OCI-M1 (cell line): Measurements from ENCODE around the gene MXD3.
"Not testable (repeated sequence)": the region's sequence is repeated elsewhere in the genome, so short reads cannot be mapped to it uniquely, and the experiment has no call there.

Experiments used
- DNase-seq: peaks from one replicate; lab custom pipeline; 2025; lab: John Stamatoyannopoulos, UW

The MXD3 gene

DNA sequence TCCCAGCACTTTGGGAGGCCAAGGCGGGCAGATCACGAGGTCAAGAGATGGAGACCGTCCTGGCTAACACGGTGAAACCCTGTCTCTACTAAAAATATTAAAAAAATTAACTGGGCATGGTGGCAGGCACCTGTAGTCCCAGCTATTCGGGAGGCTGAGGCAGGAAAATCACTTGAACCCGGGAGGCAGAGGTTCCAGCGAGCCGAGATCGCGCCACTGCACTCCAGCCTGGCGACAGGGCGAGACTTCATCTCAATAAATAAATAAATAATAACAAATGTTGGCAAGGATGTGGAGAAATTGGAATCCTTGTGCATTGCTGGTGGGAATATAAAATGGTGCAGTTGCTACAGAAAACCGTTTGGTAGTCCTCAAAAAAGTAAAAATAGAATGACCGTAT lies 31.3 kb upstream of the MXD3 start:
- DNase-seq = not testable (repeated sequence)

DNA sequence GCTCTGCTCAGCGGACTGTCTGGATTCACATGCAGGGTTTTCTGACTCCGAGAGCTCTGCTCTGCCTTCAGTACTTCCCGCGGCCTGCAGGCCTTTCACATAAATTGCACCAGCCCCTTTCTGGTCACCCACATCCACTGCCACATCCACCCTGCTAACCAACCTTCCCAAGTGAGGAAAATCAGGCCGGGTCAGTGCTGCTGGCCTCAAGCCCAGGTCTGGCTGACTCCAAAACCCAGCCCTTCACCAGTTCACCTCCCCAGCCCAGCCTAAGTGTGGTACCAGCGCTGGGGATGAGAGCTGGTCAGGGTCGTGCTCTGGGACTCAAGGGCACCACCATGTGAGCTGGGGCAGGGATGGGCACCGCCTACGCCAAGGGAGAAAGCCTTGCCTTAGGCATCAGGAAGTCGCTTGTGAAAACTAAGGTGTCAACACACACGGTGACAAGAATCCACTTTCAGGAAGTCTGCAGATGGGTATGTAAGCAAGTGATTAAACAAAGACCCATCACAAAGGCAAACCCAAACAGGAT lies 27.5 kb upstream of the MXD3 start:
- no peak for DNase-seq

DNA sequence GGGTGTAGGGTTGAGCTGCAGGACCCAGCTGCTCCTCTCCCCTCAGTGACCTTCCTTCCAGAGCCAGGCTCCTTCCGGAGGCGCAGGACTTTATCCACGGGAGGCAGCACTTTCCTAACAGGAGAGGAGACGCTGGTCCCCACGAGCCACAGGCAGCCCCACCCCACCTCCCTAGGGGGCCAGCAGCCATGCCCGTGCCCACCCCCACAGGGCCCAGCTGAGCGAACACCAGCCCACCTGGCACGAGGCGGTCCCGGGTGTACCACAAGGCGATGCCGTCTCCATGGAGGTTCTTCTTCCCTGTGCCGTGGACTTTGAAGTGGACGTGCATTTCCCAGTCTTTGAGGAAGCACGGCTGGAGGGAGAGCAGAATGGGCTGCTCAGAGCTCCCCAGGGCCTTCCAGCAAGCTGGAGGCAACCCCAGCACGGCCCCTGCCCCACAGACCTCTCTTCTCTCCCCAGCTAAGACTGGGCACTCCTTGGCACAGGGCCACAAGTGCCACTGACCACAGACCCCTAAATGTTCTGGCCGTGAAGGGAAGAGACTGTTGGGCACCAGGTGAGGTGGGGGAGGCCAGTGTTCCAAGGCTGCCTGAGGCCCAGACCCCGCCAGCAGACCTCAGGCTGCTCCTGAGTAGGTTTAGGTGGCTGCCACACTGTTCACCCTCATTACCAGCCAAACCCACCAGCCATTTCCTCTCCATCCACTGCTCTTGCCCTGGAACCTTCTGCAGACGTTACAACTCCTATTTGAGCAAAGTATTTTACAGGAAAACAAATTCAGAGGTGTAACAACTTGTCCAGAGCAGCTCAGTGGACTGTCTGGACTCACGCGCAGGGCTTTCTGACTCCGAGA lies 26.8 kb upstream of the MXD3 start:
- no peak for DNase-seq

DNA sequence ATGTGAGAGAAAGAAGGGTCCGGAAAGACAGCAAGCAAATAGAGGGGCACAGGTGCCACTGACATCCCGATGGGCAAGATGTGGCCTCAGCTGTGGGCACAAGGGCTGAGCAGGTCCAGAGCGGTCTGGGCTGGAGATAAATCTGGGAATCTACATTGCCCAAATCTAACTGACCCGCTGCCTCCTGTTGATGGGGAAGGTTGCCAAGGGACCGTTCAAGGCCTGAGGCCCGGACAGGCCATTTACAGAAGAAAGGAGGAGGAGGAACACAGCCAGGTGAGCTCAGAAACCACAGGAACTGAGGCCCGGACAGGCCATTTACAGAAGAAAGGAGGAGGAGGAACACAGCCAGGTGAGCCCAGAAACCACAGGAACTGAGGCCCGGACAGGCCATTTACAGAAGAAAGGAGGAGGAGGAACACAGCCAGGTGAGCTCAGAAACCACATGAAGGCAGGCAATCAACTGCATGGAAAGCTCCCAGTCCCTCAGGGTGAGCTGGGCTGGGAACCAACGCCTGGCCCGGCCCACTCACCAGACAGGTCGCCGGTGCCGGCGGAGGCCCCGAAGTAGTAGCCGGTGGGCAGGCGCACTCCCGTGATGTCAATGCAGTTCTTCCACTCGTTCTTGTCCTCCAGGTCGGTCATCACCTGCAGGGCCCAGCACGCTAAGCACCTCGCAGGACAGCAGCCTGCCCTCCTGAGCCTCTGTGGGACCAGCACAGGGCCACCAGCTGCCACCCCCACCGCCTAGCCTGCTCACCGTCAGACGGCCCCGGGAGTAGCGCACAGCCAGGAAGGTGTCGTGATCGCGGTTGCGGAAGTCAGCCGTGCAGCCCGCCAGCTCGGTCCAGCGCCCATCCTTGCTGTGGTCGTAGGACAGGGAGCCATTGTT lies 25.2 kb upstream of the MXD3 start:
- DNase-seq = no peak

DNA sequence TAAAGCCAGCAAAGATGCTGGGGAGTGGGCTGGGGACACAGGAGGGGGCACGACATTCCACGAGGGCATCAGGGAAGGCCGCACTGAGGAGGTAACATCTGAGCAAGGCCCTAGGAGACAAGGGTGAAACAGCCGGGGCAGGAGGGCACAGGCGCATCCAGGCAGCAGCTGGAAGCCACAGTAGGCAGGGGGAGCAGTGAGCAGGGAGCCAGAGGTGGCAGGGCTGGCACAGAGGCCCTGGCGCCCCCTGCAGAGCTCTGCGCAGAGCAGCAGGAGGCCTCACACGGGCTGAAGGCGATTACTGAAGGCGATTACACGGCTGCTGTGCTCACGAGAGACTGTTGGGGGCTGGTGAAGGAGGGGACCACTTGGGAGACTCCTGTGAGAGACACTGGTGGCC lies 24.4 kb upstream of the MXD3 start:
- peak; percentile 26 for DNase-seq

DNA sequence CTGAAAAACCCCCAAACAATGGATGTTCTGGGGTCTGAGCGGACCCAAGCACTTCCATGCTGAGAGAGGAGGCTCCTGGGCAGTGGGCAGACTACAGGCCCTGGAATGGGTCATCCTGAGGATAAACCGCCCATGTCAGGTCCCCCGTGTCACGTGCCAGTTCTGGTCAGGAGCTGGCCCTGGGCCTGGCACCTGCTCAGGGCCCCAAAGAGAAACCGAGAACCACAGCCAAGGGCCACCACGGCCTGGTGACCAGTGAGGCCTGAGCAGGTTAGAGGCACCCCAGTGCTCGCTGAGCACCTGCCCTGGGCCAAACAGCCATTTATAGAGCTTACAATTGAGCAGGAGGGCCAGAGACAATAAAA lies 24.0 kb upstream of the MXD3 start:
- no peak for DNase-seq

DNA sequence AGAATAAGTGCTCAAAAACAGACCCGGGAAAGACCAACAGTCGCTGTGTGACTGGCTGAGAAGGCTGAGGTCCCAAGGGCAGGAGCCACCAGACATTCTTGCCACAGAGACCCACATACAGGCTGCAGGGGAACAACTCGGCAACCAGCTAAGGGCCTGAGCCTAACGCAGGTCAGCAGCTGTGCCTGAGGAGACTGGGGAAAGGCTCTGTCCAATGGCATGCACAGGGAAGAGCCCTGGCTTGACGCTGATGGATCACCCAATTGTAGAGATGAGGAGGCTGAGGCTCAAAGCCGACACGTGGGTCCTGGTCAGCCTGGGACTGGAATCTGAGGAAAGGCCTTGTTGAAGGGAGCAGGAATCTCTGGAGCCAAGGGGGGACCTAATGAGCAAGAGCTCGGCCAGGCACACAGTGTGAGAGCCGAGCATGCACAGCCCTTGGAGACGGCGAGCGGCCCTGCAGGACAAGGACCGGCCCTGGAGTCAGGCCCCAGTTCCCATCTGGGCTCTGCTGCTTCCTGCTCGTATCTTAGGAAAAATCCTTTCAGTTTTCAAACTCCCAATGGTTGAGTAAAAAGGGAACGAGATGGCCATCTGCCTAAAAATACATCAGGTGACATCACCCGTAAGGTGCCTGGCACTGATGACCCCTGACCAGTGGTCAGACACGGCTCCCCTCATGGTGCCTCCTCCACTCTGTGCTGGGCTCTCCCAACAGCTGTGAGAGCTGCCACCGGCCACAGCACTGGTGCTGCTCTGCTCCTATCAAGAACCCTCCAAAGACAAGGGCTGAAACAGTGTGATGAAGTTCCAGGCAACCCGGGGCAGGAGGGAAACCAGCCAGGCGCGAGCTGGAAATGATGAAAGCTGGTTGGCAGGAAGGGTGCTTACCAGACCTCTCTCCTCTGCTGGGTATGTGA lies 23.3 kb upstream of the MXD3 start:
- DNase-seq = no peak

DNA sequence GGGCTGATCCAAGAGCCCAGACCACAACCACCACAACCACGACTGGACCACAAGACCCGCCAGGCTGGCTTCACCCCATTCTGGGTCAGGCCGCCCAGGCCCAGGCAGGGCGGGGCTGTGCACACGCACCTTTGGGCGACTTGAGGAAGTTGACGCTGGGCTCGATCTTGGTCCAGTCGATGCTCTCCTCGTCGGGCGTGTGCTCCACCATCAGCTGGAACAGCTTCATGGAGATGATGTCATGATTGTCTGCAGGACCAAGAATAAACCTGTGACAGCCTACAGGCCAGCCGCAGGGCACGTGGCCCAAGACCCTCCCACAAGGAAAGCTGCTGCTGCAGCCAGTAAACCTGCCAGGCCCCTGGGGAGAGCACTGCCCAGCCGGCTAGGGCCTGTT lies 22.5 kb upstream of the MXD3 start:
- DNase-seq = no peak

DNA sequence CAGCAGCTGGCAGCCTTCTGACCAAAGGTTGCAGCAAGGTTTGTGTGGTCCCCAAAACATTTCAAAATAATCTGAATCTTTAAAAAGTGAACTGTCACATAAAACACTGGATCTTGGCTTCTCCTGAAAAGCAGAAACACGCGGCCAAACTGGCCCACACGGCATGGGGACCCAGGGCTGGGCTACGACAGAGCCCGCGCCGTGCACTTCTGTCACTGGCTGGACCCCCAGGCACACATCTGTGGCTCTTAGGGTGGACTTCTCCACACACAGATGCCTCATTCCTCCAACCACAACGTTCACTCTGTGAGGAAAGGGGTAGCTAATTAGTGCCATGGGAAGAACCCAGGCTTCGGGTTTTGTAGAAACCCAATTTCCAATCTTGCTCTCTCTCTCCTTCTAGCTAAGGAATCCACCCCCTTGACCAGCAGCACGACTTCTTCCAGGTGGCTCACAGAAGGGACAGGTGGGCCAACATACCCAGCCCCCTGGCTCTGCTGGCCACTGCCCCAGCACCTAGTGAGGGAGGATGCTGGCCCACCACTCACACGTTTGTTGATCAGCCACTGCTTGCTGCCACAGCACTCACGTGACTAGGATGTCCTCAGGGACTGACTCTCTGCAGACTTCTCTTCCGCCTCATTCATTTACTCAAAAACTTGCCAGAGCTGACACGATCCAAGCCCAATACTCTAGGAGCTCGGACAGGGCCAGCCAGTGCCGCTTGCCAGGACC lies 21.9 kb upstream of the MXD3 start:
- DNase-seq = no peak

DNA sequence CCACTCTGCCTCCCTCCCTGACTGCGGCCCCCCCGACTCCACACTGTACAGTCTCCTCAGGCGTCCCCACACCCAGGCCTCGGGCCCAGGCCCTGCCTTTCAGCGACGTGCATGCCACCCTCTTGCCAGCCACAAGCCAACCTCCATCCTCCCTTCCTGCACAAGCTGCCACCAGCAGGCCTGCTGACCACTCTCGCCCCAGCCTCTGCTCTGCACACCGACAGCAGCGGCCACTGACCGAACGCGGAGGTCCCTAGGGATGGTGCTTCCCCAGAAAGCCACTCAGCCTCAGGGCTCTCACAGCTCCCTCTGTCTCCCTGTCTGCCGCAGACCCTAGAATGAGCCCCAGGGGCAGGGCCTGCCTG lies 21.2 kb upstream of the MXD3 start:
- DNase-seq = no peak

DNA sequence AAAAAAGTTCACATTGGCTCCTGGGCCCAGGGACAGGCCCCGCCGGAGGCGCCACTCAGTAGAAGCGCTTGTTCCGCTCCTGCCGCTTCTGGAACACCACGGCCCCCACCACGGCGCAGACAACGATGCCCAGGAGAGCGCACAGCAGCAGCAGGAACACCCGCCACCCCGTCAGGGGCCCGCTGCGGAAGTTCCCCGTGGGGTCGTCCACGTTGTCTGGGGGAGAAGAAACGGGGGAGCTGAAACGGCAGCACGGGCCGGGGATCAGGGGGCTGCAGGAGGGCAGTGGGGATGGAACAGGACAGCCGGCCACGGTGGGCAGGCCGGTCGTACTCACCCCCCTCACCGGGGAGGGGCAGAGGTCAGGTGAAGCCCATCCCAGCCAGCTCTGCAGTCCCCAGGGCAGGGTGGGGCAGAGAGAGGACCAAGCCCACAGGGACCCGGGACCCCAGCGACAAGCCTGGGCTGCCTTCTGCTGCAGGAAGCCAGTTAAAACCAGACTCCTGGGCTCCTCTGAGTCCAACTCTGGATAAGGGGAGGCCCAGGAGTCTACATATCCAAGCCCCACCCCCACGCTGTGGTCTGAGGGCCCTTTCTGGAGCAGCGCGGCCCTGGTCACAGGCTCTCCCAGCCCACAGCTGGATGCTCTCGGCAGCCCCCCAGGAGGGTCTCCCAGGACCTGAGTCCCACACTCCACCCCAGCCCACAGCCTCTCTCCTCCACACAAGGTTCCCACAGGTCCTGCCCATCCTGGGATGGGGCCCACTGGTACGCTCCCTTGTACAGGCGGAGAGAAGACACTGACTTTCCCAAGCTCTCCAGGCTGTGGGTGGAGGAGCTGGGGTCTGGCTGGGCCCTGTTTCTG lies 20.6 kb upstream of the MXD3 start:
- DNase-seq = no peak

DNA sequence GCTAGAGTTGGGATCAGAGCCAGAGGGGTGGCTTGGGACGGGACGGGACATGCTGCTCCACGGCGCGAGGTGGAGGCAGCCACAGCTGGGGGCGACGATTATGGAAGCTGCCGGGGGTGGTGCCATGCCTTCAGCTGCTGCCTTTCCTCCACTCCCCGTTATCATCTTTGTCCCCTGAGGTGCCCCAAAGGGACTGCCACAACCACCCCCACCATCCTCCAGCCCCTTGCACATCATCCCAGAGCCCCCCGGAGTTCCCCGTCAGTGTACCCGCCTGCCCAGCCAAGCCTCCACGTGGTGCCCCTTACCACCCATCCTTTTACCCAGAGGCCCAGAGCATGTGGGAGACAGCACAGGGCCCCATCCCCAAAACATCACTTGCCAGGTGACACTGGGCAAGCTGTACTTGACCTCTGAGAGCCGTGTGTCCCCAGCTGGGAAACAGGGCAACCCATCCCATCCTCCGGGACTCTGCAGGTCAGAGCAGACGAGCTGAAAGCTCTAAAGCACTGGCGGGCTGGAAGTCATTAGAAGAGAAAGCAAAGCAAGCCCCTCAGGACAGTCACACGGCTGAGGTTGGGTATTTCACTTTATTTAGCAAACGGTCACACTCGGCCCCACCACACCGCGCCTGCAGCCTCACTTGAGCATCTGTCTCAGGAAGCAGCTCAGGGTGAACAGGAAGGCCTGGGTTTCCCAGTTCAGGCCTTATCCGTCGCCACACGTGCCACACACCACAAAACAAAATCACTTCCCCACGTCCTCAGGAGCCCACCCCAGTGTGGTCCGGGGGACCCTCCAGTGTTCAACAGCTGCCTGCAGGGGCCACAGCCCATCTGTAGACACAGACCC lies 19.5 kb upstream of the MXD3 start:
- no peak for DNase-seq

DNA sequence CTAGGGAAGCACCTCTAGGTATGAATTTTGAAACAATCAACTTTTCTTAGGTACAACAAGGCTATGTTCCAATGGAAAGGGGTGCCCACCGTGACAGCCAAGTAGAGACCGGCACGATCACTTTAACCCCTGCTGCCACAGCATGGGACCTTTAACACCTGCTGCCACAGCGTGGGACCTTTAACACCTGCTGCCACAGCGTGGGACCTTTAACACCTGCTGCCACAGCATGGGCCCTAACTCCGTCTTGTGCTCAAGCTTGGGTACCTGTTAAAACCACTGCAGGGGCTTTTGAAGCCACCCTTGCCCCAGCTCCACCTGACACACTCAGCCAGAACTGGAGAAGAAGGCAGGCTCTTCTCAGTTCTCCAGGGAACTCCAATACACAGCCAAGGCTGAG lies 18.2 kb upstream of the MXD3 start:
- no peak for DNase-seq

DNA sequence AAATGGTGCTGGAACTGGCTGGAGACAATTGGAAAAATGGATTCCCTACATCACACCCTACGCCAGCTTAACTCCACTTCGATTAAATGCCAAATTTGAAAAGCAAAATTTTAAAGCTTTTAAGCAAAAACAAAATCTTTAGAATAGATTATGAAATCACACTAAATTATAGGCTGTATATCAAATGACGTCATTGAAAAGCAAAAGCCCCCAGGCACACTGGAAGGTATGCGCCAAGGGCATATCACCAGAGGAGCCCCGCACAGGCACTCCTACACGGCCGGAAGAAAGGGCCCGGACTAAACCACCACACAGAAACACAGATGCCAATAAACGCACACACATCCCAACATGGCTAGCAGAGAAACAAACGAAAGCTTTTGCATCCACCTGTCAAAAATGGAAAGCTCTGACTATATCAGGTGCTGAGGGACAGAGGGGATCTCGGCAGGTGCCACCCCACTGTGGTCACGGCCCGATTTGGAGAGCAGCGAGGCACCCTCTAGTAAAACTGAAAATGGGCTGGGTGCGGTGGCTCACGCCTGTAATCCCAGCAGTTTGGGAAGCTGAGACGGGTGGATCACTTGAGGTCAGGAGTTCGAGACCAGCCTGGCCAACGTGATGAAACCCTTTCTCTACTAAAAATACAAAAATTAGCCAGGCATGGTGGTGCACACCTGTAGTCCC lies 17.0 kb upstream of the MXD3 start:
- no peak for DNase-seq

DNA sequence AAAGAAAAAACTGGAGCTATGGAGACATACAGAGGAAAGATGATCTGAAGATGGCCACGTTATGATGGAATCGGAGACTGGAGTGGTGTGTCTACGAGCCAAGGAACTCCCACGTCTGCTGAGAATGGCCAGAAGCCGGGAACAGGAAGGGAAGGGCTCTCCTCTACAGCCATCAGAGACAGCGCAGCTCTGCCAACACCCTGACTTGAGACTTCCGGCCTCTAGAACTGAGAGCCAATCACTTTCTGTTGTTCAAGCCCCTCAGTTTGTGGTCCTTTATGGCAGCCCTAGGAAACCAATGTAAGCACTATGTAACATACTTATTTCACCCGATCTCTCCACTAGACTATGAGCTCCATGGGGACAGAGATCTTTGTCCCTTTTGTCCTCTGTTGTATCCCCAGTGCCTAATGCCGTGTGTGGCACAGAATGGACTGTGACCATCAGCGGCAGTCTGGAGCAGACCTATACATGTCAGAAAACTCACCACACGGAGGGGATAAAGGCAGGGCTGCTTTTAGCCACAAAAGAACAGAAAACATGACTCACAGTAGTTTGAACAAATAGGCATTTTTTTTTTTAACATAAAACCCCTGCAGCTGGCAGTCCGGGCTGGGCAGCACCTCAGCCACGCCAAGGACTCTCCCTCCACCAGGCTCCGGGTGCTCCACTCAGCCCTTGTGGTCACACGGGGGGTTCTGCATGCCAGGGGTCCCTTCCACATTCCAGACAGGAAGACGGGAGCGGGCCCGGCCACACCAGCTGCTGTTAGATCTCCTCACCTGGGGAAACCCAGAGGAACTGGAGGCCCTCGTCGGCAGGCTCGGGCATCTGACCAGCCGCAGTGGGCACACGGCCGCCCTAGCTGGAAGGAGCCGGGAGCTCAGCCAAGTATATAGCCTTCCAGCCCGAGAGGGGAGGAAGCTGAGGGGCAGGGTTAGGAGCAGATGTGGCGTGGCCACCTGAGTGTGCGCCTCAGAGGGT lies 16.1 kb upstream of the MXD3 start:
- no peak for DNase-seq

DNA sequence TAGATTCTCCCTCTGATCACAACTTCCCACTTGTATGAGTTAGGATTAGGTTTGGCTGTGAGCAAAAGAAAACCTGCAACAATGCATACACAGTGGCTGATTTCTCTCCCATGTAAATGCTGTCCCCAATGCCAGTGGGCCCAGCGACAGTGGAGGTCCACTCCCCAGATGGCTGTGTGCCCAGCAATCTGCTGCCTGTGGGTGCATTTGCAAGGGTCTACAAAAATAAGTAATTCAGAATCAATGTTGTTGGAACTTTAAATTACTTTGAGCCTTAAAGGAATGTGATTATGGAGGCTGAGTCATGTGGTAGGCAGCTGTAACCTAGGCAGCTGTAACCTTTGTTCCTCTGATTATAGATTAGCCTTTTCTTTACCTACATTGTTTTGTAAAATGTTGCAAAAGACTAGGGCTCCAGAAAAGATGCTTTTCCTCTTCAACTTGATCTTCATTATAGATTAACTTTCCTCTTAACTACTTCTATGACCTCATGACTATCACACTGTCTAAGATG lies 14.2 kb upstream of the MXD3 start:
- DNase-seq = no peak

DNA sequence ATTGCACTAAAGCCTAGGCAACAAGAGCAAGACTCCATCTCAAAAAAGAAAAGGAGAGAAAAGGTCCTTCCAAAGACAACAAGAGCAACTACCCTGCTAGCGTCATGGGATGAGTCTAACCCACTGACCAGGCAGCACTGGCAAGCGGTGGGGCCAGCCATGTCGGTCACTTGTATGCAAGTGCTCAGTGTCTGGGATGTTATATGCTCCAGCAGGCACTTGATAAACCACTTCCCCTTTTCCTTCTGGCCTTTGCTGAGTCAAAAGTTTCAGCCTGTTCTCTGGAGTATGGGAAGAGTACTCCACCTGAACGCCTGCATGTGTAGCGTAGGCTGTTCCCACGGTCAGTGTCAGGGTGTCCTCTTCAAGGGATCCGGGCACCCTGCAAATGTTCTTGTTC lies 9.2 kb upstream of the MXD3 start:
- peak; percentile 91 for DNase-seq
